HepG2 (cell line): Measurements from ENCODE around the gene AP4M1. TPM values are rescaled to one million over a fixed set of nuclear protein-coding genes. Genes with fewer than 3 reads are reported as not detected.

Source experiments
- ATAC-seq: fragments of 200-7000 bp; cut with Tn5 transposase; 3 replicates; pipeline ENCODE4 v1.9.1; 2020; ENCODE audit warnings: mild to moderate bottlenecking, moderate library complexity
- BruUV-seq: library from RNA; stranded (reverse); fragments of 400-500 nt; replicated peaks from 2 replicates; lab custom pipeline; 2021; lab: Mats Ljungman, UMichigan
- CTCF ChIA-PET: fragments of 300-600 bp; formaldehyde crosslinking; extraction: SDS; loops from one replicate; lab custom pipeline; 2021; ENCODE audit warnings: low total read pairs, inconsistent platforms, low intra/inter-chr PET ratio; lab: Yijun Ruan, JAX
- POLR2A ChIA-PET: fragments of 350-600 bp; sonication (Branson Sonifier 250); formaldehyde crosslinking; loops from one replicate; lab custom pipeline; 2020; ENCODE audit warnings: antibody characterized with exemption, inconsistent platforms; lab: Yijun Ruan, JAX
- DNase-seq: peaks from one replicate; pipeline ENCODE4 v3.0.0-alpha.2; 2015; ENCODE audit warnings: low spot score
- FAIRE-seq: peaks from 3 replicates; lab custom pipeline; 2011; peaks lifted over from hg19 to GRCh38; lab: Jason Lieb, UNC
- H2AFZ ChIP-seq: one replicate; pipeline ENCODE4 v1.6.1; 2011; ENCODE audit warnings: low read length, inconsistent platforms
- H3K27ac ChIP-seq: fragments of 300-600 bp; 3 replicates; pipeline ENCODE4 v1.8.0; 2011; ENCODE audit warnings: mixed run types, mild to moderate bottlenecking, mixed read lengths, low read length, inconsistent platforms; ENCODE audit not compliant: insufficient read depth; ENCODE audit errors: extremely low read length
- H3K27me3 ChIP-seq, 2 experiments: fragments of 200-600 bp in 1 of 2; 2 replicates in 1 of 2; 3 replicates in 1 of 2; pipeline versions ENCODE4 v1.6.0 to v1.8.0; 2011; ENCODE audit warnings: low read length in 2 of 2, mild to moderate bottlenecking in 2 of 2, moderate library complexity in 2 of 2, inconsistent platforms in 1 of 2; ENCODE audit not compliant: insufficient read depth in 2 of 2, control insufficient read depth in 1 of 2
- H3K36me3 ChIP-seq, 2 experiments: fragments of 200-600 bp in 1 of 2; replicated peaks in 1 of 2; 2 replicates in 1 of 2; 3 replicates in 1 of 2; pipeline versions ENCODE4 v1.5.1 to v1.8.0; 2011; ENCODE audit warnings: low read length in 2 of 2, inconsistent platforms in 1 of 2; ENCODE audit not compliant: insufficient read depth in 2 of 2, control insufficient read depth in 1 of 2
- H3K4me1 ChIP-seq: 2 replicates; pipeline ENCODE4 v1.5.1; 2012; ENCODE audit warnings: low read length, inconsistent platforms; ENCODE audit not compliant: insufficient read depth
- H3K4me2 ChIP-seq: 2 replicates; pipeline ENCODE4 v1.6.0; 2011; ENCODE audit warnings: low read depth, low read length, inconsistent platforms
- H3K4me3 ChIP-seq, 3 experiments: fragments of 200-600 bp in 1 of 3; sonication (generic), shearing (Covaris generic) in 1 of 3; replicated peaks in 1 of 3; 2 replicates each; pipeline ENCODE4 v1.5.1; 2011 to 2016; ENCODE audit warnings: low read length in 3 of 3, inconsistent platforms in 2 of 3, low read depth in 2 of 3, mild to moderate bottlenecking in 2 of 3, control low read depth in 1 of 3, mixed read lengths in 1 of 3; ENCODE audit not compliant: insufficient read depth in 1 of 3
- H3K79me2 ChIP-seq: one replicate; pipeline ENCODE4 v1.6.1; 2011; ENCODE audit warnings: low read length, inconsistent platforms; ENCODE audit not compliant: insufficient read depth
- H3K9ac ChIP-seq: 2 replicates; pipeline ENCODE4 v1.6.0; 2011; ENCODE audit warnings: mild to moderate bottlenecking, low read depth, low read length, inconsistent platforms; ENCODE audit not compliant: insufficient read depth
- H3K9me3 ChIP-seq: 2 replicates; pipeline ENCODE4 v1.5.1; 2012; ENCODE audit warnings: mild to moderate bottlenecking, low read length
- H4K20me1 ChIP-seq: 2 replicates; pipeline ENCODE4 v1.6.0; 2011; ENCODE audit warnings: inconsistent platforms, mild to moderate bottlenecking, low read length, moderate library complexity; ENCODE audit not compliant: insufficient read depth
- FOXK1 ChIP-seq: sonication (generic); formaldehyde crosslinking; IDR thresholded peaks from 2 replicates; pipeline ENCODE4 v1.4.0; 2020; ENCODE audit warnings: low read depth, missing genetic modification reagents, borderline replicate concordance
- IKZF4 ChIP-seq: sonication (generic); formaldehyde crosslinking; IDR thresholded peaks from 2 replicates; pipeline ENCODE4 v1.5.1; 2020; ENCODE audit warnings: borderline replicate concordance, mild to moderate bottlenecking, low read depth, missing genetic modification reagents; ENCODE audit errors: not compliant biosample characterization
- PCBP2 ChIP-seq: fragments of 200-400 bp; formaldehyde crosslinking; optimal IDR thresholded peaks from 2 replicates; pipeline ENCODE3; 2018; ENCODE audit warnings: low read length, low read depth; ENCODE audit not compliant: poor library complexity, severe bottlenecking
- RBAK ChIP-seq: sonication (generic); formaldehyde crosslinking; IDR thresholded peaks from 2 replicates; pipeline ENCODE4 v1.5.1; 2020; ENCODE audit warnings: mild to moderate bottlenecking, missing genetic modification reagents
- RERE ChIP-seq: IDR thresholded peaks from 2 replicates; pipeline ENCODE4 v1.6.1; 2016; ENCODE audit warnings: low read depth, missing genetic modification reagents, missing compliant biosample characterization
- TBP ChIP-seq: sonication (generic); formaldehyde crosslinking; IDR thresholded peaks from 2 replicates; pipeline ENCODE4 v1.5.0; 2020; ENCODE audit warnings: missing genetic modification reagents
- ZMYM3 ChIP-seq: sonication (generic); formaldehyde crosslinking; IDR thresholded peaks from 2 replicates; pipeline ENCODE4 v1.5.1; 2020; ENCODE audit warnings: mild to moderate bottlenecking, missing genetic modification reagents
- ZNF383 ChIP-seq: sonication (generic); formaldehyde crosslinking; IDR thresholded peaks from 2 replicates; pipeline ENCODE4 v1.4.0; 2020; ENCODE audit warnings: missing genetic modification reagents, mild to moderate bottlenecking, borderline replicate concordance
- ZNF580 ChIP-seq: IDR thresholded peaks from 2 replicates; pipeline ENCODE4 v1.6.1; 2016; ENCODE audit warnings: low read depth, borderline replicate concordance
- WGBS: methylation state at CpG from one replicate; pipeline ENCODE4 v1.1.6; 2017; ENCODE audit warnings: low lambda C conversion rate; 5-methylcytosine and 5-hydroxymethylcytosine counted together
- in situ Hi-C: cut with HindIII; loops from 2 replicates; pipeline ENCODE4 v1.10.0; 2017; ENCODE audit warnings: low pct_unique_long_range_greater_than_20kb; ENCODE audit not compliant: extremely low pct_ligation_motif_present
- intact Hi-C: fragments of 100-400 bp; cut with micrococcal nuclease; formaldehyde crosslinking; loops from one replicate; pipeline ENCODE4 v1.10.0; 2022; ENCODE audit not compliant: unreplicated experiment
- polyA plus RNA-seq, 8 experiments: library from polyadenylated mRNA; depleted of rRNA in 3 of 8; stranded (reverse) in 7 of 8; unstranded in 1 of 8; fragments of >200 nt; fragmentation: Illumina TruSeq in 4 of 8; extraction: Trizol in 4 of 8; gene quantifications; 2 replicates each; pipeline versions ENCODE4 v1.2.1 to v1.2.3, GENCODE V29; 2011 to 2016; ENCODE audit warnings: low read depth in 4 of 8, missing spikeins in 1 of 8, mixed read lengths in 1 of 8; ENCODE audit not compliant: insufficient read depth in 1 of 8
- total RNA-seq, 5 experiments: library from RNA; depleted of rRNA; stranded (reverse); fragments of >200 nt; fragmentation: Illumina TruSeq; extraction: Trizol; gene quantifications; 2 replicates each; pipeline ENCODE4 v1.2.3, GENCODE V29; 2016; ENCODE audit warnings: low read depth in 1 of 5

AP4M1 gene
- total and polyA plus RNA-seq, 2 of the 13 experiments (the other 11 are each of a cell fraction or from before 2014, with no cell fraction given): 6.3 to 9.7 TPM

- no peak for TF ChIP-seq RERE (CRISPR knock-in tag)
- TF ChIP-seq ZNF580: no peak
- TF ChIP-seq RBAK (CRISPR knock-in tag): no peak
- no peak for TF ChIP-seq ZNF383 (CRISPR knock-in tag)
- no peak for TF ChIP-seq TBP (CRISPR knock-in tag)
Measured at GRCh38 chr7:100085515-100085914, 15.9 kb upstream of the AP4M1 start (continued).

GRCh38 chr7:100087055-100087750 is 14.2 kb upstream of the AP4M1 start:
- Histone ChIP-seq H4K20me1 (no peaks in the 10 kb centered on the region), H3K36me3 (peaks cover 10 to 20% of the 10 kb centered on the region in 2 experiments), H3K27ac (no peak overlapping the region), H3K9ac (no peak overlapping the region), H3K4me2 (no peak overlapping the region), H3K4me1 (peaks cover 34% of the 10 kb centered on the region), H3K9me3 (no peaks in the 10 kb centered on the region), H3K79me2 (peaks cover 10% of the 10 kb centered on the region), H3K4me3 (no peak overlapping the region), H3K27me3 (no peaks in the 10 kb centered on the region; a peak in 1 of 5 replicates)
- no peak for ATAC-seq
- BruUV-seq: no TSS peak
- POLR2A ChIA-PET: interaction anchor here (2.7 kb wide), 1 partner anchor 14 kb away, joined by 29 read pairs; the partner anchor contains the start of genes AP4M1 and MCM7
- in situ Hi-C loops: no loop called here
- FAIRE-seq: no peak
- 76% methylated on average over 10 of the region's 10 CpGs for WGBS
- DNase-seq: no peak
- TF ChIP-seq ZMYM3 (CRISPR knock-in tag): no peak
- no peak for TF ChIP-seq PCBP2
- no peak for TF ChIP-seq IKZF4 (CRISPR knock-in tag)
- no peak for TF ChIP-seq FOXK1 (CRISPR knock-in tag)
- TF ChIP-seq, all 625 proteins: peak for 0
- no peak overlapping the region for H2AFZ ChIP-seq
- CTCF ChIA-PET: no interaction called here
- intact Hi-C loops: no loop called here
